ENCODE measurements around the gene ARHGAP19.
A peak's percentile ranks its signal among the peaks of the same experiment; 100 is the strongest.

The ARHGAP19 gene

GRCh38 chr10:97318772-97319651 is 26.6 kb upstream of the ARHGAP19 start, which contains the start of gene FRAT1:
FRAT1 (plus strand) TSS chr10:97319271; CDS start chr10:97319454, 183 bp downstream.
- H3K9me3 ChIP-seq (ENCODE audit: low read depth, low read length) = no peaks in the 10 kb centered on the region
- H3K9ac ChIP-seq (ENCODE audit: insufficient read length) = peak within 1 kb of the TSS; percentile 94
- DNase-seq (ENCODE audit: low read depth, low spot score) = peak; percentile 42
- TF ChIP-seq FOXP2 (optimal IDR thresholded peaks at IDR 0.05; ENCODE audit: control extremely low read depth, extremely low read length, insufficient read depth) (no peak), POLR2AphosphoS5 (IDR thresholded peaks at IDR 0.05; ENCODE audit: borderline replicate concordance, low read depth, low read length) (no peak; the same call in 1 of the 2 replicates), EZH2 (IDR thresholded peaks at IDR 0.05) (no peak)
- H3K36me3 ChIP-seq (ENCODE audit: insufficient read depth, low read length) = no peaks in the 10 kb centered on the region
- peak within 1 kb of the TSS; percentile 81 for H3K4me3 ChIP-seq
- H3K27ac ChIP-seq = peak within 1 kb of the TSS; percentile 80; the same call in 1 of the 2 replicates

- Histone ChIP-seq H3K27ac (no peak overlapping the region), H3K9ac (ENCODE audit: insufficient read length) (no peak overlapping the region), H3K36me3 (ENCODE audit: insufficient read depth, low read length) (no peaks in the 10 kb centered on the region), H3K9me3 (ENCODE audit: low read depth, low read length) (no peaks in the 10 kb centered on the region), H3K4me3 (no peak overlapping the region)
- TF ChIP-seq POLR2AphosphoS5 (IDR thresholded peaks at IDR 0.05; ENCODE audit: borderline replicate concordance, low read depth, low read length) (no peak), FOXP2 (optimal IDR thresholded peaks at IDR 0.05; ENCODE audit: control extremely low read depth, extremely low read length, insufficient read depth) (no peak), EZH2 (IDR thresholded peaks at IDR 0.05) (no peak)
- DNase-seq (ENCODE audit: low read depth, low spot score) = no peak
These were observed 22.2 kb upstream of the ARHGAP19 start for GRCh38 chr10:97314671-97315070.

GRCh38 chr10:97312897-97313296 is 20.5 kb upstream of the ARHGAP19 start:
- DNase-seq (ENCODE audit: low read depth, low spot score) = no peak
- no peaks in the 10 kb centered on the region for H3K9me3 ChIP-seq (ENCODE audit: low read depth, low read length)
- TF ChIP-seq FOXP2 (optimal IDR thresholded peaks at IDR 0.05; ENCODE audit: control extremely low read depth, extremely low read length, insufficient read depth) (no peak), EZH2 (IDR thresholded peaks at IDR 0.05) (no peak), POLR2AphosphoS5 (IDR thresholded peaks at IDR 0.05; ENCODE audit: borderline replicate concordance, low read depth, low read length) (no peak)
- H3K27ac ChIP-seq = no peak overlapping the region
- H3K36me3 ChIP-seq (ENCODE audit: insufficient read depth, low read length) = no peaks in the 10 kb centered on the region
- no peak overlapping the region for H3K4me3 ChIP-seq
- H3K9ac ChIP-seq (ENCODE audit: insufficient read length) = no peak overlapping the region

- Histone ChIP-seq H3K4me3 (no peak overlapping the region), H3K9me3 (ENCODE audit: low read depth, low read length) (no peaks in the 10 kb centered on the region), H3K27ac (no peak overlapping the region), H3K9ac (ENCODE audit: insufficient read length) (no peak overlapping the region), H3K36me3 (ENCODE audit: insufficient read depth, low read length) (no peaks in the 10 kb centered on the region)
- DNase-seq (ENCODE audit: low read depth, low spot score) = no peak
- TF ChIP-seq EZH2 (IDR thresholded peaks at IDR 0.05) = no peak
- no peak for TF ChIP-seq POLR2AphosphoS5 (IDR thresholded peaks at IDR 0.05; ENCODE audit: borderline replicate concordance, low read depth, low read length)
- no peak for TF ChIP-seq FOXP2 (optimal IDR thresholded peaks at IDR 0.05; ENCODE audit: control extremely low read depth, extremely low read length, insufficient read depth)
These were observed 18.7 kb upstream of the ARHGAP19 start for GRCh38 chr10:97311111-97311626.

GRCh38 chr10:97307866-97308780 is 15.7 kb upstream of the ARHGAP19 start:
- Histone ChIP-seq H3K9ac (ENCODE audit: insufficient read length) (no peak overlapping the region), H3K36me3 (ENCODE audit: insufficient read depth, low read length) (no peaks in the 10 kb centered on the region), H3K27ac (no peak overlapping the region), H3K9me3 (ENCODE audit: low read depth, low read length) (no peaks in the 10 kb centered on the region), H3K4me3 (no peak overlapping the region)
- TF ChIP-seq FOXP2 (optimal IDR thresholded peaks at IDR 0.05; ENCODE audit: control extremely low read depth, extremely low read length, insufficient read depth) (no peak), EZH2 (IDR thresholded peaks at IDR 0.05) (no peak), POLR2AphosphoS5 (IDR thresholded peaks at IDR 0.05; ENCODE audit: borderline replicate concordance, low read depth, low read length) (no peak)
- no peak for DNase-seq (ENCODE audit: low read depth, low spot score)

- H3K4me3 ChIP-seq = no peak overlapping the region
- no peak for DNase-seq (ENCODE audit: low read depth, low spot score)
- no peaks in the 10 kb centered on the region for H3K36me3 ChIP-seq (ENCODE audit: insufficient read depth, low read length)
- H3K27ac ChIP-seq = no peak overlapping the region
- H3K9me3 ChIP-seq (ENCODE audit: low read depth, low read length) = no peaks in the 10 kb centered on the region
- TF ChIP-seq POLR2AphosphoS5 (IDR thresholded peaks at IDR 0.05; ENCODE audit: borderline replicate concordance, low read depth, low read length) (no peak), FOXP2 (optimal IDR thresholded peaks at IDR 0.05; ENCODE audit: control extremely low read depth, extremely low read length, insufficient read depth) (no peak), EZH2 (IDR thresholded peaks at IDR 0.05) (no peak)
- no peak overlapping the region for H3K9ac ChIP-seq (ENCODE audit: insufficient read length)
These were observed 15.0 kb upstream of the ARHGAP19 start for GRCh38 chr10:97307441-97307840.

- H3K9me3 ChIP-seq (ENCODE audit: low read depth, low read length) = no peaks in the 10 kb centered on the region
- H3K36me3 ChIP-seq (ENCODE audit: insufficient read depth, low read length) = no peaks in the 10 kb centered on the region
- no peak overlapping the region for H3K4me3 ChIP-seq
- H3K9ac ChIP-seq (ENCODE audit: insufficient read length) = no peak overlapping the region
- TF ChIP-seq EZH2 (IDR thresholded peaks at IDR 0.05) (no peak), POLR2AphosphoS5 (IDR thresholded peaks at IDR 0.05; ENCODE audit: borderline replicate concordance, low read depth, low read length) (no peak)
- DNase-seq (ENCODE audit: low read depth, low spot score) = no peak
- H3K27ac ChIP-seq = no peak overlapping the region
These were observed 9.8 kb upstream of the ARHGAP19 start for GRCh38 chr10:97302088-97302791.
